Colon (tissue), 2 donors: Measurements from ENCODE around the gene ERI2.

Experiments used
- FAIRE-seq: peaks from 2 replicates; lab custom pipeline; 2012; peaks lifted over from hg19 to GRCh38; lab: Jason Lieb, UNC
- donor health status: control.
- donor health status: control.

The ERI2 gene, protein sequence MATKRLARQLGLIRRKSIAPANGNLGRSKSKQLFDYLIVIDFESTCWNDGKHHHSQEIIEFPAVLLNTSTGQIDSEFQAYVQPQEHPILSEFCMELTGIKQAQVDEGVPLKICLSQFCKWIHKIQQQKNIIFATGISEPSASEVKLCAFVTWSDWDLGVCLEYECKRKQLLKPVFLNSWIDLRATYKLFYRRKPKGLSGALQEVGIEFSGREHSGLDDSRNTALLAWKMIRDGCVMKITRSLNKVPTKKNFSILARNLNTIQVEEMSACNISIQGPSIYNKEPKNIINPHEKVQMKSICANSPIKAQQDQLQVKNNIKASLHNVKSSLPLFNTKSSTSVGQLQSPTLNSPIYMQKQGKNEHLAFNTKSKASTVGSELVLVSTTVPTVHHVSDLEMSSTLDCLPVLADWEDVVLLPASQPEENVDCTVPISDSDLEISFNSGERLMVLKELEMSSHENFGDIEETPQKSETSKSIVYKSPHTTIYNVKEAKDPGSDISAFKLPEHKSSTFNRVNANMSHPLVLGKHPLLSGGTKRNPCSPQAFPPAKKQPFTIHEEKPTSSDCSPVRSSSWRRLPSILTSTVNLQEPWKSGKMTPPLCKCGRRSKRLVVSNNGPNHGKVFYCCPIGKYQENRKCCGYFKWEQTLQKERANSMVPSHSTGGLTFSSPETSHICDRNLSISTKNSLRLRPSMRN

DNA sequence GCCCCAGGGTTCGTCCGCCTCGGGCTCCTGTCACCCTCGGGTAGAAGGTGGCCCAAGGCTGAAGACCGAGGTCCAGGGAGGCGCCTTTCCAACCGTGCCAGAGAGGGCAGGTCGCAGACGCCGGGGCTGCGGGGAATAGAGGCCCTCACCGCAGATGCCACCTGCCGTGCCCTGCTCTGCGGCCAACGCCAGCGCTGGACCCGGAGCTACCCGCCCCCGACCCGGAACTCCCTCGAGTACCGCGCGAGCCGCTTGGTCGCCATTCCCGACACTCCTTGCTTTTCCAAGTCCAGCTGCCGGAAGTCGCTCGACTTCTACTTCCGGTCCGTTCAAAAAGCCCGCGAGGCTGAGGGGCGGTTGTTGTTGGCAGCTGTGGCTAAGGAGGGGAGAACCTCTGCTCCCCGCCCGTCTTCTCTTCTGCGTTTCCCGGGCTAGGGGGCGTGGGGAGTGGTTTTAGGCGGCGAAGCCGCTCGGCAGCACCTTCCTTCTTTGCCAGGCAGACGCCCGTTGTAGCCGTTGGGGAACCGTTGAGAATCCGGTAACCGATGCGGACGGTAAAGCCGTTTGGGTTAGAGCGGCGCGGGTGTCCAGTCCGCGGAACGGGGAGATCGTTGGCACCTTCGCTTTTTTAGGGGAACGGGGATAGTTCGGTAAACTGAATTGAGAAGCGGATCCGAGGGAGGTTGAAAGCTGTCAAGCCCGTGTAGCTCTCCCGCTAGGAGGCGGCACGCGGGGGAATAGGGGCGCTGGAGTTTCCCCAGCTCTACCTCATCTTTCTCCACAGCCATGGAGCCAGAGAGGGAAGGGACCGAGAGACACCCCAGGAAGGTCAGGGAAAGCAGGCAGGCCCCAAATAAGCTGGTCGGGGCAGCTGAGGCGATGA, at the start of gene ERI2, which contains the start of gene REXO5:
Gene ERI2, minus strand, starts transcription at position 305 of the 883 bp plus-strand sequence. Its CDS starts 42 bp downstream, at position 263.
Gene REXO5, plus strand, starts transcription at position 360 of the 883 bp plus-strand sequence. Its CDS starts 427 bp downstream, at position 787.
- FAIRE-seq = no peak

DNA sequence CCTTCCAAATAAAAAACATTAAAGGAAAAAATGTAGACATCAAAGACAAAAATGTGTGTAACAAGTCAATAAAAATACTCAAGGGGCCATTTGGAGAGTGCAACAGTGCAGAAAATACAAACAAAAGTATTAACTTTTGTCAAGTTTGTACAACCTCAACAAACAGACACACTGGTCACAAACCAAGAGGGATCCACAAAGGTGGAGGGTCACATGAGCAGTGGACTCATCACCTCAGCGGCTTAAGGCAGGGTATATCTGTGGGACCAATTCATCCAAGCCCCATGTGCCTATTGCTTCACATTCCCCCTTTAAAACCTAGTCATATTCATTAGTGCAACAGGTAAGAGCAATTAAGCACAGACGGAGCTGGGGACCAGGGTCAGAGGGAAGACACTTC, 48.7 kb upstream of the ERI2 start:
- no peak for FAIRE-seq

DNA sequence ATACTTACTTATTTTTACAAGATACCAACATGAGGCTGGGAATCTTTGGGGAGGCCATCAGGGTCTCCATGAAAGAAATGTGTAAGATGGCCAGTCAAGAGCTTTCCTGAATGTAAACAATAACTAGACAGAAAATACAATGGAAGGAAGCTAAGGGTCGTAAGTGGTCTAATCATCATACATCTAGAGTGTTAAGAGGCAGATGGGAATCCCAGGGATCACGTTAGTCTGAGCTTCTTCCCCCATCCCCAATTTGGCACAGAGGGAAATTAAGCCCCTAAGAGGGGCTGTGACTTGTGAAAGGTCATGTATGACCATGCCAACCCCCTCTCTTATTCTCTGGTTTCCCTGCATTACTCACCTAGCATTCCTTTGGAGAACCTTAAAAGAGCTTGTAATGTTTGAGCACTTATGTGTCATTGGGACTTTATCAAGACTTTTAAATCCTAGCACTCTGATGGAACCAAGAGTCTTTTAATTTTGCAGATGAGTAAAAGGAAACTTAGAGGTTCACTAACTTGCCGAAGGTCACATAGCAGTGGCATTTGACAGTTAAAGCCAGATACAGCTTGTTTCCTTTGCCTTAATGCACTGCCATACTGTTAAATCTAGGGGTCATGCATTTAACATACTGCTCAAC, 47.8 kb upstream of the ERI2 start:
- FAIRE-seq = no peak

DNA sequence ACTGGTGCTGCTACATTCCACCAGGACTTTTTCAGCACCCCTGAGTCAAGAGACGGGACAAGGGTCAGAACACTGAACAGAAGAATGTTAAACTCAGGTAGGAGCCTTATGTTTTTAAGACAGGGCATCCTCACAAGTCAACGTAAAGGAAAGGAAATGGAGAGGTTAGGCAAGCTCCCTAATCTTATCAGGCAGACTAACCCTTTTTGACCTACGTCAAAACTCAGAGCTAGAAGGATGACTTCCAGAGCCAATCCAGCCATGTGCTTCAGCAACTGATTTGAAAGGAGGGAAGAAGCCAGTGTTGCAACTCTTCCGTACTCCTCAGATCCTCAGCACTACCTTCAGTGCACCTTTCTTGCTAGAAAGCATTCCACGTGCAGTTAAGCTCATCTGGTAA, 46.9 kb upstream of the ERI2 start:
- no peak for FAIRE-seq

DNA sequence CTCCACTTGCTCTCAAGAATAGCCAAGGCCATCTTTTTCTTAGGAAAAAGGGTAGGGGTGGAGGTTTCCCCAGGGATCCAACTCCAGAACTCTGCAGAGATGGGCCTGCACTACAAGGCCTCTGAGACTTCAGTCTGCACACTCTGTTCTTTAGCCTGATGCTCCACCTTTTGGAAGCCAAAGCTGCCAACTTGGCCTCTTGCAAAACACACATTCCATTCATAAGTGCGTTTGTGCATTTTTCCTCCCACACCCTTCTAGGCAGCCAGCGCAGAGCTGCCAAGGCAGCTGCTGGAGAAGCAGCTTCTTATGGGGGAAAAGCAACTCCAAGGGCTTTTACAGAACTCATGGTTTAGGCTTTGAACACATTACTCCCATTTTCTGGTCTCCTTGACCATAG, 45.3 kb upstream of the ERI2 start:
- FAIRE-seq = no peak

DNA sequence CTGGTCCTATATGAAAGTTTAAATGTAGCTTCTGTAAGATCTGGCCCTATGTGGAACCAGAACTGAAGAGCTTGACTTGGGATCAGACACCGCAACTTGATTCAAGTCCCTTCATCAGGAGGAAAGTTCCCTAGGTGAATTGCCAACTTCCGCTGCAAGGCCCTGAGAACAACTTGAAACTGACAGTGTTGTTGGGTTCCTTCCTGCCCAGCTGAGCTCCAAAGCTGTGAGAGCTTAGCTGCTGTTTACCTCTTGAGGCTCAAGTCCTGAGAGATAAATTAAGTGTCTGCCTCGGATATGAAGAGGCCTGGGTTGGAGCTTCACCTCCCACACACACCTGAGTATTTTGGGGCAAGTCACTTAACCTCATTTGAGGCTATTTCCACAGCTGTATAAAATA, 44.7 kb upstream of the ERI2 start:
- no peak for FAIRE-seq

DNA sequence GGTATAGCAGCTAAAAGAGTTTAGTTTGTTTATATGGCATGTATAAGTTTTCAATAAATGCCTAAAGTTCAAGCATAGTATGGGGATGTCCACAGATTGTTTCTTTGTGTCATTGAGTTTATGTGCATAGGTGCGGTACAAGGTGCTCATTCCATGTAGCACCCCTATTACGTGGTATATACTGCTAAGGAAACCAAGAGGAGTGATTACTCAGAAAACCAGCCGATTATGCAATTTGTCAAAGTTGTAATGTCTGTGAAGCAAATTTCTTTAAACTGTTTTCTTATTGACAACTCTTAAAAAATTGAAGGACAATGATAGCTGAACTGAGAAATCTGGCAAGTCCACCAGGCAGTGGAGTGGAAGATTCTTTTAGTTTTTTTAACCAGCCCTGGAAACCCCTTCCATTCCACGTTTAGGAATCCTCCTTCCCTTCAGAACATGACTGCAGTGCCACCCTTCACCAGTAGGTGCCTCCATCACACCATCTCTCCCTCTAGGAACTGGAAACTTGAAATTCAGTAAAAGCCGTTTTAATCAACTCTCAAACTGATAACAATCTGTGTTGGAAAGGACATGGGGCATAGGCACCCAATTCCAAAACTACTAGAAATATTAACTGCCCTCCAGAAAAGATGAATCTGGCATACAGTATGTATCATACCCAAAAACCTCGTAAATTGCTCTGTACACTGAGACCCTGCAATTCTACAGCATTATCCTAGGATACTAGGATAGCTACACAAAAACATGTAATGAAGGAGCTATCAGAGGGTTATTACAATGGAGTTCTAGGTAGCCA, 43.5 kb upstream of the ERI2 start:
- FAIRE-seq = no peak

DNA sequence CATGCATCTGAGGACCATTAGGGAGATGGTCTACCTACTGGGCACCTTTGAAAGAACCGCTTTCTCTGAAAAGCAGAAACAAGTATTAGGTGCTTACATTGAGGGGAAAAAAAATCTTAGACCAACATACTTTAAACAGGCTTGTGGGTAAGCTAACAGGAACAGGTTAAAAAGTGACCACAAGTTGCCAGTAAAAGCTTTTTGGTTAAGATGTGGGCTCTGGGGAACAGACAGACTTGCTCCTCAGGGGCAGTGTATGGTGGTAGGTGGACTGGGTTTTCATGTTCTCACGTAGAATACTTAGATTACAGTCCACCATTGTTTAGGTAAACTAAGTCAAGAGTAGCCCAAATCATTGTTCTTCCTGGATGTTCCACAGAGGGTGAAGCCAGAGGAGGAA, 41.3 kb upstream of the ERI2 start:
- FAIRE-seq = no peak

DNA sequence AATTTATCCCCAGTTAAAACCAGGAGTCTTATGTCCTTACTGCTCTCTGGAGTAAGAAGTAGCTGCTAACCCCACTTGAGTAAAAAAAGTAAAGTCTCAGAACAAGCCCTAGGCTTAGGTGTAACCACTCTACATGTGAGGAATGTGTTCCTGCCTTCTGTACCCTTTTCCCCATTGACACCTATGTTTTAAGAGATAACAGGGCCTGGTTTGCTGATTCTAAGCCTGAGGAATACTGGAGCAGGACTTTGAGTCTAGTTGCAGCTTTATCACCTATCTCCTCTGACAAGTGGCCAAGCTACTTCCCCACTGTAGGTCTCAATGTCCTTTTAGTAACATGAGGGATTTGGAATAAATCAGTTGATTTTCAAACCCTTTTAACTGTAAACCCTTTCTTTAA, 40.3 kb upstream of the ERI2 start:
- no peak for FAIRE-seq

DNA sequence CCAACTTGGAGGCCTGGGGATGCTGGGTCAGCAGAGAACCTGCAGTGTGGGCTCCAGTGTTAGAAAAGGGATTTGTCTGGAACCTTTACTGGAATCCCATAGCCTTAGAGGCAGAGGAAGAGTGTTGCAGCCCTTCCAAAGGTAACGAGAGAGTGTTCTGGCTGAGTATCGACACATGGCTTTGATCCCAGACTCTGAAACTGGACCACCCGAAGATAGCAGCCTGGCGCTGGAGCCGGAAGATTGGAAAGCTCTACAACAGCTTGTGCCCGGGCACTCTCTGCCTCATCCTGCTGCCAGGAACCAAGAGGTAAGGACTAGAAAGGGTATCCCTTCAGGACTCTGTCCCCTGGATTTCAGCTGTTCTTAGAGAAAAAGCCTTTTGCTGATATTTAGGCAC, 39.8 kb upstream of the ERI2 start:
- no peak for FAIRE-seq

DNA sequence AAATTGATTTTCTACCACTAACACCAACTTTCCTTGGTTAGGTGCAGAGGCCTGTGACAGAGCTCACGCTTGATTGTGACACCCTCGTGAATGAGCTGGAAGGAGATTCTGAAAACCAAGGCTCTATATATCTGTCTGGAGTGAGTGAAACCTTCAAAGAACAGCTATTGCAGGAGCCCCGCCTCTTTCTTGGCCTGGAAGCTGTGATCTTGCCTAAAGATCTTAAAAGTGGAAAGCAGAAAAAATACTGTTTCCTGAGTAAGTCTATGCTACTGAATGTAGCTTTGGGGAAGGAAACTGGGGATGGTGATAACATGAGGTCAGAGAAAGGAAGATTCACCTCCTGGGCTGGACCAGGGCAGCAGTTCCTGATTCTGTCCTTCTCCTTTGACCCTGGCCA, 38.3 kb upstream of the ERI2 start:
- FAIRE-seq = no peak

DNA sequence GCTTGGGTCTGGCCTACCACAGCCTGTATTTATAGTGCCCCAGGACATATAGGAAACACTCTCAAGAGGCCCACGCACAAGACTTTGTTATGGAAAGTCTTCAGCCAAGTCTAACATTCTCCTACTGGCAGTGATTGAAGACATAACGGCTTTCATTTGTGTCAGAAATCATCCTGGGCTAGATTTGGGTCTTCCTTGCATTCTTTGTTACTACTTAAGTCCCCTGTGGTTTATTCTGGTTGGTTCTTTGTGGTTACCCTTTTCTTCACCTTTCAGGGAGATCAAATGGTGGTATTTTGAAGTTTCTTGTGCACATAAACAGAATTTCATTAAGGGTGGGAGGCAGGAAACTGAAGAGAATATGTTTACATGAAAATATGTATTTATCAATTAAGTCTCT, 37.8 kb upstream of the ERI2 start:
- FAIRE-seq = no peak

DNA sequence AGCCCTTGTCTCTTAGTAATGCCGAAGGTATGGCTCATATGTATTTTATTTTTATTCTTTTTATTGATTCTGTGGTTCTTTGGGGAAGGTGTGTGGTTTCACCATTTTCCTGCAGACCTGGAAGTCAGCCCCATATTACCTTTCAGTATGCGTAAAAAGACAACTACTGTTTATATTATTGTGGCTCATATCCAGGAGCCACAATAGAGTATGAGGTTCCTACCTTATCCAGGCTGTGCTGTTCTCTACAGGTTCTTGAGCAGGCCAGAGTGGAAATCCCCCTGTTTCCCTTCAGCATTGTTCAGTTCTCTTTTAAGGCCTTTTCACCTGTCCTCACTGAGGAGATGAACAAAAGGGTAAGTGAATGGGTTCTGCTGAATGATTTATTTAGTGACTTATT, 33.2 kb upstream of the ERI2 start:
- FAIRE-seq = no peak

DNA sequence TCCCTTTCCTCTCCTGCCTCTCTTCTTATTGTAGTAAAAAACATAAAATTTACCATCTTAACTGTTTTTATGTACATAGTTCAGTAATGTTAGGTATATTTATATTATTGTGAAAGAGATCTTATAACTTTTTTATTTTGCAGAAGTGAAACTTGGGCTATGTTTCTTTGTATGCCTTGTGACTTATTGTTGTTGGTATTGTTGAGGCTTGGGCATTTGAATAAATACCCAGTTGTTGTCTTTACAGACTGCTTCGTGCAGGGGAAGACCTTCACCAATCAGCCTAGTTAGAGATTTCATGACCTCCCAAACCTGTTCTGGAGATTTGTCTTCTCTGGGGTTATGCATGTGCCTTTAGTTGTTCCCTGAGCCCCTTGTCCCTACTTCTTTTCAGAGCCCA, 32.0 kb upstream of the ERI2 start:
- FAIRE-seq = no peak

DNA sequence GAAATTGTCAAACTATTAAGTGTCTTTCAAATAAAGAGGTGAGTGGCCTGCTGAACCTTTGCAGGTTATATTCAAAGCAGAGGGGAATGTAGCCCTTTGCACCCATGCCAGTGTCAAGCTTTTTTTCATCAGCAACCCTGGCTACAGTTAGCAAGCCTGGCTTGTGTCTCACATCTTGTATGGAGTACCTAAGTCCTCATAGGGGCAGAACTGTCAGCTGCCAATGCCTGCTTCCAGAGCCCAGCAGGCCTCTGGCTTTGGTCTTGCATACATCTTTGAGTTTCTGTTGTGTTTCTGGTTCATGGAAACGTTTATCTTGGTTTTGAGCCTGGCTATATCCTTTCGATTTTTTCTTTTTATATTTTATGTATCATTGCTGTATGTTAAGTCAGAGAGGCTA, 26.8 kb upstream of the ERI2 start:
- no peak for FAIRE-seq

DNA sequence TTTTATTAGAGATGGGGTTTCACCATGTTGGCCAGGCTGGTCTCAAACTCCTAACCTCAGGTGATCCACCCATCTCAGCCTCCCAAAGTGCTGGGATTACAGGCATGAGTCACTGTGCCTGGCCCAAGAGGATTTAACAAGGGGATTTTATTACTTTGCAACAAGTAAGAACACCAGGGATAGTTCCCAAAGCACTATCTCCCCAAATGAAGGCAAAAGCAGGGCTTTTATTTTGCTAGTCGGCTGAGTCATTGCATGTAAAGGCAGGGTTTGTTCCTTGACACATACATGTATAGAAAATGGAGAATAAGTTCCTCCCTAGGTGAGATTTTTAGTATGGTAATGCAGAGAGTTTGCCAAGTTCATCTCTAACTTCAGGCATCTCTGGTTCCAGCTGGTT, 24.1 kb upstream of the ERI2 start:
- FAIRE-seq = no peak

DNA sequence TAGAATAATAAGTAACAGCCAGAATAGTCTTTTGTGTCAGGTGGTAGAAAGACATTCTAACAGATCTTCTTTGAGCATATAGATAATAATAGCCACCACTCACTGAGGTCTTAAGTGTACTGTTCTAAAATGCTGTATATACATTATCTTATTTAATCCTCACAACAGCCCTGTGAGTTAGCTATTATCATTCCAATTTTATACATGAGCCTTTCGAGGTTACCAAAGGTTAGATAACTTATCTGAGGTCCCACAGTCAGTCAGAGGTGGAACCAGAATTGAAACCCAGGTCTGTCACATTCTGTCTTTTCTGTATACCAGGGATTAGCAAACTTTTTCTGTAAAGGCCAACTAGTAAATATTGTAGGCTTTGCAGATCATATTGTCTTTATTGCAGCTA, 23.3 kb upstream of the ERI2 start:
- no peak for FAIRE-seq

DNA sequence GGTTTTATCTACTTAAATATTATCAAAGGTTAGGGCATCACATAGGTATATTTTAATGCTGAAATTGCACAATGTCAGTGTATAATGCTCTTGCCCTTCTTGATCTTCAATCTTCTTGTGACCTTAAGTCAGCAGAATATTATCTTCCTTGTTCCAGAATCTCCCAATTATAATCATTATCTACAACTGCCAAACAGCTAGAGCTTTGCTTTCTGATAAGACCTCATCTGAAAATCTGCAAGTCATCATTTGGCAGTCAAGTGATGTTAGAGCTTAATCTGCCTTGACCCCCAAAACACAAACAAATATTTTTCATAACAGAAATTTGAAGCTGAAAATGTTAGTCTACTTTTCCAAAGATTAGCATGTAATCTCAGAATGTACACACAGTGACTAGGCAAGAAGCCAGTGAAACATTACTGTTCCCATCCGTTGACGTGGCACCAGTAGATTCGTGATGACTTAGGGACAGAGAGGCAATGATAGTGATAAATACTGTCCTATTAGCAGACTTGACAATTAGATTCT, 19.8 kb upstream of the ERI2 start:
- no peak for FAIRE-seq

DNA sequence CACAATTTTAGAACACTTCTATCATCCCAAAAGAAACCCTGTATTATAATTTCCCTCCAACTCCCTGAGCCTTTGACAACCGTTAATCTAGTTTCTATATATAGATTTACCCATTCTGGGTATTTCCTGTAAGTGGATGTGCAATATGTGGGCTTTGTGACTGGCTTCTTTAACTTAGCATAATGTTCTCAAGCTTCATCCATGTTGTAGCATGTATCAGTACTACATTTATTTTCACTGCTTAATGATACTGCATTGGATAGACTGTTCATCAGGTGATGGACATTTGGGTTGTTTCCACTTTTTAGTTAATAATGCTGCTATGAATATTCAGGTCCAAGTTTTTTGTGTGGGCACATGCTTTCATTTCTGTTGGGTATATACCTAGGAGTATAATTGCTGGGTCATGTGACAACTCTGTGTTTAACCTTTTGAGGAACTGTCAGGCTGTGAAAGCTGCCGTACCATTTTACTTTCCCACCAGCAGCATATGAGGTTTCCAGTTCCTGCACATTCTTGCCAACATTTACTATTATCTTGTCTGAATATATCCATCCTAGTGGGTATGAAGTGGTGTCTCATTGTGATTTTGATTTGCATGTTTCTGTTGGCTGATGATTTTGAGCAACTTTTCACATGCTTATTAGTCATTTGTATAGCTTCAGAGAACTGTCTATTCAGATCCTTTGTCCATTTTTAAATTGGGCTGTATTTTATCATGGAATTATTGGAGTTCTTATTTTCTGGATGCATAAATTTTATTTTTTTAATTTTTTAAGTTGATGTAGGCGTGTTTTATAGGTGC, 16.5 kb upstream of the ERI2 start:
- FAIRE-seq = no peak

DNA sequence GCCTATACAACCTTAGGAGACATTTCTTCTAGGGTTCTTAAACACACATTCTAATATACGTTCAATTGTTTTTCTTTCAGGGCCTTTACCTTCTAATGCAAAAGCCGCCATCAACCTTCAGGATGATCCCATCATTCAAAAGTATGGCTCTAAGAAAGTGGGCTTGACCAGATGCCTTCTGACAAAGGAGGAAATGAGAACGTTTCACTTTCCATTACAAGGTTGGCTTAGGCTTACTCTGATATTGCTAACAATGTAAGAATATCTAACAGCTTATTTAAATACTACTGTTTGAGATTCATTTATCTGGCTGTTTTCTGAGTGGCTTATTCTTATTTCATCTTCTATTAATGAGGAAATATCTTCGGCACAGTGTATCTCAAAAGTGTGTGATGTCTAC, 15.4 kb upstream of the ERI2 start:
- no peak for FAIRE-seq
